Measurements from ENCODE around the gene ZXDC.

GRCh38 chr3:126456211-126456610 lies 19.5 kb downstream of the ZXDC start:
- TF ChIP-seq CTCF (IDR thresholded peaks at IDR 0.05; ENCODE audit: poor library complexity) (no peak), EZH2 (IDR thresholded peaks at IDR 0.05; ENCODE audit: borderline replicate concordance) (no peak), EZH2phosphoT487 (IDR thresholded peaks at IDR 0.05; ENCODE audit: low read depth, severe bottlenecking, unreplicated experiment) (no peak)
